ENCODE data around the gene FBXL2. TPM values are rescaled to one million over a fixed set of nuclear protein-coding genes. Genes with fewer than 3 reads are reported as not detected.

Gene FBXL2
- total and polyA plus RNA-seq, 7 experiments from 2014 or later, result 0.09 to 0.10 TPM; not detected in 5

DNA sequence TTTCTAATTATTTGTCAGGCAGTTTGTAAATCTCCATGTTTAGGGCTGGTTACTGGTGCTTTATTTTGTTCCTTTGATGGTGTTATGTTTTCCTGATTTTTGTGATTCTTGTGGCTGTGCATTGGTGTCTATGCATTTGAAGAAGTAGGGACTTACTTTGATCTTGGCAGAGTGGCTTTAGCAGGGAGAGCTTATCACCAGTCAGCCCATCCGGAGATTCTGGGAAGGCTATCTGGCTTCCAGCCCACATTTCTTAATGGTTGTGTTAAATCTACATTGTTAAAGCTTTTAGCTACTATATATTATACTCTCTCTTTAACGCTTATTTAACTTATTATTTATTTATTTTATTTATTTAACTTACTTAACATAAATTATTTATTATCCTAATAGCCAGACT is 35.1 kb downstream of the FBXL2 start:
- H3K27me3 ChIP-seq (ENCODE audit: control insufficient read depth in 2 of 2, insufficient read depth in 2 of 2, low read length in 2 of 2), result no peaks in the 10 kb centered on the region
- Mint-ChIP-seq H3K27me3 (peaks cover 14 to 40% (median 23%) of the 10 kb centered on the region in 5 donors), H3K9me3 (peaks cover 0 to 28% (median 13%) of the 10 kb centered on the region in 11 donors), H3K36me3 (peaks cover 0 to 6% (median 0%) of the 10 kb centered on the region in 5 donors), H3K27ac (no peak overlapping the region), H3K4me3 (no peak overlapping the region), H3K4me1 (no peaks in the 10 kb centered on the region)
- no peaks in the 10 kb centered on the region for H3K4me1 ChIP-seq (ENCODE audit: control insufficient read depth in 2 of 2, insufficient read depth in 2 of 2, low read length in 2 of 2)
- intact Hi-C loops (cut with micrococcal nuclease), result no loop called here
- H3K4me3 ChIP-seq (ENCODE audit: low read length), result no peak overlapping the region
- H3K27ac ChIP-seq (ENCODE audit: low read depth, low read length), result no peak overlapping the region
- ChIA-PET CTCF (no interaction called here), POLR2A (no interaction called here)
- DNase-seq (no peak), ATAC-seq (no peak)
- no peaks in the 10 kb centered on the region for H3K36me3 ChIP-seq (ENCODE audit: control insufficient read depth in 2 of 3, insufficient read depth in 3 of 3, low read length in 3 of 3)
- H3K9me3 ChIP-seq (ENCODE audit: control insufficient read depth in 2 of 3, low read length in 3 of 3), result no peaks in the 10 kb centered on the region

DNA sequence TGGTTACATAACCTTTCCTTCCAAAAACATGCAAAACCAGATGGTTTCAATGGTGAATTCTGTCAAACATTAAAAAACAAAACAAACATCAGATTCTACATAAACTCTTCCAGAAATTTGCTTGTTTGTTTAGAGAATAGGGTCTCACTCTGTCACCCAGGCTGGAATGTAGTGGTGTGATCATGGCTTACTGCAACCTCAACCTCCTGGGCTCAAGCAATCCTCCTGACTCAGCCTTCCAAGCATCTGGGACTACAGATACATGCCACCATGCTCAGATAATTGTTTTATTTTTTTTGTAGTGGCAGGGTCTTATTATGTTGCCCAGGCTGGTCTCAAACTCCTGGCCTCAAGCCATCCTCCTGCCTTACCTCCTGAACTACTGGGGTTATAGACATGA is 36.1 kb downstream of the FBXL2 start:
- ATAC-seq (no peak), DNase-seq (no peak)
- Mint-ChIP-seq H3K27ac (no peak overlapping the region), H3K4me1 (peaks cover 0 to 6% (median under 1%) of the 10 kb centered on the region in 7 donors), H3K4me3 (no peak overlapping the region), H3K9me3 (peaks cover 0 to 28% (median 13%) of the 10 kb centered on the region in 11 donors), H3K36me3 (peaks cover 0 to 6% (median 0%) of the 10 kb centered on the region in 5 donors), H3K27me3 (peaks cover 16 to 34% (median 28%) of the 10 kb centered on the region in 5 donors)
- ChIA-PET CTCF (no interaction called here), POLR2A (no interaction called here)
- H3K27ac ChIP-seq (ENCODE audit: low read depth, low read length), result no peak overlapping the region
- H3K9me3 ChIP-seq (ENCODE audit: control insufficient read depth in 2 of 3, low read length in 3 of 3), result no peaks in the 10 kb centered on the region
- no peak overlapping the region for H3K4me3 ChIP-seq (ENCODE audit: low read length)
- no peaks in the 10 kb centered on the region for H3K27me3 ChIP-seq (ENCODE audit: control insufficient read depth in 2 of 2, insufficient read depth in 2 of 2, low read length in 2 of 2)
- intact Hi-C loops (cut with micrococcal nuclease), result no loop called here
- H3K4me1 ChIP-seq (ENCODE audit: control insufficient read depth in 2 of 2, insufficient read depth in 2 of 2, low read length in 2 of 2), result no peaks in the 10 kb centered on the region
- no peaks in the 10 kb centered on the region for H3K36me3 ChIP-seq (ENCODE audit: control insufficient read depth in 2 of 3, insufficient read depth in 3 of 3, low read length in 3 of 3)

DNA sequence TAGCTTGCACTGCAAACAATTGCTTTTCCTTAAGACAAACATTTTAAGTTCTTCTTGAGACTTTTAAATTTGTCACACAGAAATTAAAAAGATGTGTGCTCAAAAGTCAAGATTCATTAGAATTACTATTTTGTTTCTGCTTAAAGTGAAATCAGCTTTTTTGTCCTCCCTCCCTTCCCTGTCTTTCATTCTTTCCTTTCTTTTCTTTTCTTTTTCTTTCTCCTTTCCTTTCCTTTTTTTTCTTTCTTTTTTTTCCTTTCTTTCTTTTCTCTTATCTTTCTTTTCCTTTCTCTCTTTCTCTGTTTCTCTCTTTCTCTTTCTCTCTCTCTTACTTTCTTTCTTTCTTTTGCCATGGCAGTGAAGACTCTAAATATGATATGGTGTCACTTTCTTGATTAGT is 37.8 kb downstream of the FBXL2 start:
- Histone ChIP-seq H3K4me3 (ENCODE audit: low read length) (no peak overlapping the region), H3K27ac (ENCODE audit: low read depth, low read length) (no peak overlapping the region), H3K27me3 (ENCODE audit: control insufficient read depth in 2 of 2, insufficient read depth in 2 of 2, low read length in 2 of 2) (no peaks in the 10 kb centered on the region), H3K4me1 (ENCODE audit: control insufficient read depth in 2 of 2, insufficient read depth in 2 of 2, low read length in 2 of 2) (no peaks in the 10 kb centered on the region), H3K36me3 (ENCODE audit: control insufficient read depth in 2 of 3, insufficient read depth in 3 of 3, low read length in 3 of 3) (no peaks in the 10 kb centered on the region), H3K9me3 (ENCODE audit: control insufficient read depth in 2 of 3, low read length in 3 of 3) (no peaks in the 10 kb centered on the region)
- no peak for ATAC-seq
- ChIA-PET CTCF (no interaction called here), POLR2A (no interaction called here)
- Mint-ChIP-seq H3K4me1 (peaks cover 0 to 8% (median 3%) of the 10 kb centered on the region in 7 donors), H3K4me3 (no peak overlapping the region), H3K36me3 (peaks cover 0 to 6% (median 0%) of the 10 kb centered on the region in 5 donors), H3K27me3 (peaks cover 16 to 29% (median 28%) of the 10 kb centered on the region in 5 donors), H3K9me3 (peaks cover 0 to 23% (median 9%) of the 10 kb centered on the region in 11 donors), H3K27ac (no peak overlapping the region)
- DNase-seq, result no peak
- intact Hi-C loops (cut with micrococcal nuclease), result no loop called here

DNA sequence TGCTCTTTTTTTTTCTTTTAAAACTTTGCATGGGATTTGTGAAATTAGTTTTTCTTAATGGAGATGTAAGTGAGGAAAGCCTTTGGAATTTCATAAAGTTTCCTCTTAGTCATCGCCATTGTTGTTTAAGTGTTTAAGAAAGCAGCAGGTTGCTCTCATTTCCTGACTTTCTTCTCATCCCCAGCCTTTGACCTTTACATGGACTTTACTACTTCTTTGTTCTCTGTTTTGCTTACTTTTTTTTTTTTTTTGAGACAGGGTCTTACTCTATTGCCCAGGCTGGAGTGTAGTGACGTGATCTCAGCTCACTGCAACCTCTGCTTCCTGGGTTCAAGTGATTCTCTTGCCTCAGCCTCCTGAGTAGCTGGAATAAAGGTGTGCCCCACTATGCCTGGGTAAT is 38.6 kb downstream of the FBXL2 start:
- no peaks in the 10 kb centered on the region for H3K27me3 ChIP-seq (ENCODE audit: control insufficient read depth in 2 of 2, insufficient read depth in 2 of 2, low read length in 2 of 2)
- peaks cover 0 to 17% (median 9%) of the 10 kb centered on the region in 11 donors for H3K9me3 Mint-ChIP-seq
- H3K27ac ChIP-seq (ENCODE audit: low read depth, low read length), result no peak overlapping the region
- no peak overlapping the region for H3K27ac Mint-ChIP-seq
- H3K4me1 Mint-ChIP-seq, result peaks cover 0 to 8% (median 3%) of the 10 kb centered on the region in 7 donors
- no peaks in the 10 kb centered on the region for H3K9me3 ChIP-seq (ENCODE audit: control insufficient read depth in 2 of 3, low read length in 3 of 3)
- ChIA-PET CTCF (no interaction called here), POLR2A (no interaction called here)
- H3K4me3 ChIP-seq (ENCODE audit: low read length), result no peak overlapping the region
- no peaks in the 10 kb centered on the region for H3K36me3 ChIP-seq (ENCODE audit: control insufficient read depth in 2 of 3, insufficient read depth in 3 of 3, low read length in 3 of 3)
- DNase-seq (no peak), ATAC-seq (no peak)
- intact Hi-C loops (cut with micrococcal nuclease), result no loop called here
- H3K4me1 ChIP-seq (ENCODE audit: control insufficient read depth in 2 of 2, insufficient read depth in 2 of 2, low read length in 2 of 2), result no peaks in the 10 kb centered on the region
- H3K36me3 Mint-ChIP-seq, result peaks cover 0 to 6% (median 0%) of the 10 kb centered on the region in 5 donors
- peaks cover 16 to 33% (median 28%) of the 10 kb centered on the region in 5 donors for H3K27me3 Mint-ChIP-seq
- no peak overlapping the region for H3K4me3 Mint-ChIP-seq

DNA sequence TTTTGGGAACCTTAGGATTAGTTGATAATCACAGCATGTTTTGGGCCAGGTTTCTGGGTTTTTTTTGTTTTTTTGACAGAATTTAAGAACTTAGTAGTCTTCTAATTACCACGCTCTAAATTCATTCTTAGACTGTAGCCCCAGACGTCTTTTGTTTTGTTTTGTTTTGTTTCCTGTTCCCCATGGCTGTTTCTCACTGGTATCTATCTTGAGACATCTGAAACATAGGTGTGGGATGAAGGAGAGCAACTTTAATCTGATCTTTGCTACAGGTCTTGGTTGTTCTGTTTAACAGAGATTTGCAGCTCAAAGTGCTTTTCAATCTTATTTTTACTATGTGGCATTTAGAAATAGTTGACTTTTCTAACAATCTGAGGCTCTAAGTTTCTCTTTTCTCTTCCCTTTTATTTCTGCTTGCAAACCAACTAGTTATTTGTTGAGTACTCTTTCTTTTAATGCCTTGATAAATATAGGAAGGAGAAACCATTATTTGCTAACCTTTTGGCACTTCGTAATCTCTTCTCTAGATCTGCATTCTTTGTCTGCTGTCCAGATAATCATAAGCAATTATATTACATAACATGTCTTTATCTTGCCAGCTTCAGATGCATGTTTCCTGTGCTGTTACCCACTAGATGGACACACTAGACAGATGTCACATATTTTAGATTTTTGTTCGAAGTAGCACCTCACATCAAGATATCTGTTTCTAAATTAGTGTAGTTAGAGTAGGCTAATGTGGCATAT is 40.9 kb downstream of the FBXL2 start:
- no peaks in the 10 kb centered on the region for H3K36me3 ChIP-seq (ENCODE audit: control insufficient read depth in 2 of 3, insufficient read depth in 3 of 3, low read length in 3 of 3)
- no peaks in the 10 kb centered on the region for H3K4me1 ChIP-seq (ENCODE audit: control insufficient read depth in 2 of 2, insufficient read depth in 2 of 2, low read length in 2 of 2)
- no peaks in the 10 kb centered on the region for H3K9me3 ChIP-seq (ENCODE audit: control insufficient read depth in 2 of 3, low read length in 3 of 3)
- H3K4me3 ChIP-seq (ENCODE audit: low read length), result no peak overlapping the region
- no peak overlapping the region for H3K27ac Mint-ChIP-seq
- peaks cover 0 to 2% (median 0%) of the 10 kb centered on the region in 11 donors for H3K9me3 Mint-ChIP-seq
- DNase-seq (no peak), ATAC-seq (peak; percentile 32)
- peaks cover 16 to 33% (median 22%) of the 10 kb centered on the region in 5 donors for H3K27me3 Mint-ChIP-seq
- H3K27me3 ChIP-seq (ENCODE audit: control insufficient read depth in 2 of 2, insufficient read depth in 2 of 2, low read length in 2 of 2), result no peaks in the 10 kb centered on the region
- H3K27ac ChIP-seq (ENCODE audit: low read depth, low read length), result no peak overlapping the region
- peaks cover 0 to 8% (median 3%) of the 10 kb centered on the region in 7 donors for H3K4me1 Mint-ChIP-seq
- ChIA-PET CTCF (no interaction called here), POLR2A (no interaction called here)
- no peak overlapping the region for H3K4me3 Mint-ChIP-seq
- intact Hi-C loops (cut with micrococcal nuclease), result loop anchor here in 1 of 2 donors (2.0 kb wide), 1 partner anchor 371 kb away; no protein-coding TSS in a partner anchor
- no peaks in the 10 kb centered on the region for H3K36me3 Mint-ChIP-seq

DNA sequence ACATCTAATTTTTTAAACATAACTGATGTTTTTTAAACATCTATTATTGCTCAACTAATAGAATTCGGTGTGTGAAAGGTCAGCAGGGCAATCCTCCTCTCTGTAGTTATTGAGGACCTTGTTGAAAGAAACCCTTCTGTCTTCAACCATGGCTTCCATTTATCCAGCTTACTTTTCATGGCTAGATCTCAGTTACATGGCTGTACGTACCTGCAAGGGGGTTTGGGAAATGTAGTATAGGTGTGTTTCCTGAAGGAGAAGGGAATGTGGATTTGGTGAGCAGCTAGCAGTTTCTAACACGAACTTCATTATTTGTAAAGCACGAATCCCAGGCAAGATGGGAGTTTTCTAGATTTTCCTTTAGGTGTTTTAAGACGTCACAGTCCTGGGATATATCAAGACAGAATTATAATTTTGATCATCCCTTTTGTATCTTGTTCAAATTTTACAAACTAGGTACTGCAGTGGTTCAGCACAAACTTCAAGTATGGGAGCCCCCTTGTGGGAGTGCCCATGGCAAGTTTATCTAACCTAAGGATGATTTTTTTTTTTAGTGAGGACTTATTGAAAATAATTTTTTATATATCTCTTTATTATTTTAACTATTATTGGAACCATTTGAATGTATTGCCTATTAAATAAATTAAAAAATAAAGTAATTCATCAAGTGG is 41.6 kb downstream of the FBXL2 start:
- no peaks in the 10 kb centered on the region for H3K36me3 ChIP-seq (ENCODE audit: control insufficient read depth in 2 of 3, insufficient read depth in 3 of 3, low read length in 3 of 3)
- no peak overlapping the region for H3K4me3 ChIP-seq (ENCODE audit: low read length)
- Mint-ChIP-seq H3K4me3 (no peak overlapping the region), H3K27ac (no peak overlapping the region), H3K9me3 (peaks cover 0 to 3% (median 0%) of the 10 kb centered on the region in 11 donors), H3K36me3 (no peaks in the 10 kb centered on the region), H3K27me3 (peaks cover 19 to 33% (median 28%) of the 10 kb centered on the region in 5 donors), H3K4me1 (peaks cover 0 to 8% (median 3%) of the 10 kb centered on the region in 7 donors)
- no peaks in the 10 kb centered on the region for H3K4me1 ChIP-seq (ENCODE audit: control insufficient read depth in 2 of 2, insufficient read depth in 2 of 2, low read length in 2 of 2)
- ChIA-PET CTCF (no interaction called here), POLR2A (no interaction called here)
- ATAC-seq (no peak), DNase-seq (no peak)
- intact Hi-C loops (cut with micrococcal nuclease), result loop anchor here in 1 of 2 donors (2.0 kb wide), 1 partner anchor 372 kb away; no protein-coding TSS in a partner anchor
- no peaks in the 10 kb centered on the region for H3K27me3 ChIP-seq (ENCODE audit: control insufficient read depth in 2 of 2, insufficient read depth in 2 of 2, low read length in 2 of 2)
- H3K27ac ChIP-seq (ENCODE audit: low read depth, low read length), result no peak overlapping the region
- H3K9me3 ChIP-seq (ENCODE audit: control insufficient read depth in 2 of 3, low read length in 3 of 3), result no peaks in the 10 kb centered on the region
